Transverse colon (tissue), 4 donors: ENCODE measurements around the gene KRT35. TPM values are rescaled to one million over a fixed set of nuclear protein-coding genes. Genes with fewer than 3 reads are reported as not detected.

Experiments
- DNase-seq: peaks from one replicate; pipeline ENCODE4 v3.0.0-alpha.2; 2019
- H3K27ac ChIP-seq, 4 donors: fragments of 200-600 bp; sonication (generic); 2 replicates each; pipeline ENCODE4 v1.5.1; 2016 to 2018; ENCODE audit warnings: inconsistent platforms in 4 of 4
- H3K27me3 ChIP-seq: fragments of 200-600 bp; sonication (generic); 2 replicates; pipeline ENCODE4 v1.5.1; 2017; ENCODE audit warnings: inconsistent platforms
- H3K36me3 ChIP-seq, 4 donors: fragments of 200-600 bp; sonication (generic); 2 replicates each; pipeline ENCODE4 v1.5.1; 2017 to 2019; ENCODE audit warnings: inconsistent platforms in 4 of 4
- H3K4me1 ChIP-seq, 4 donors: fragments of 200-600 bp; sonication (generic); 2 replicates each; pipeline ENCODE4 v1.5.1; 2017 to 2020; ENCODE audit warnings: inconsistent platforms in 4 of 4
- H3K4me3 ChIP-seq, 4 donors: fragments of 200-600 bp; sonication (generic); 1 replicate in 1 of 4; 2 replicates in 3 of 4; pipeline versions ENCODE4 v1.5.1 to v1.6.1; 2017 to 2019; ENCODE audit warnings: inconsistent platforms in 4 of 4
- H3K9me3 ChIP-seq, 2 donors: fragments of 200-600 bp; sonication (generic); 2 replicates each; pipeline ENCODE4 v1.5.1; 2017 to 2019; ENCODE audit warnings: inconsistent platforms in 2 of 2
- EP300 ChIP-seq: sonication (generic); formaldehyde crosslinking; IDR thresholded peaks from one replicate; pipeline ENCODE4 v1.6.1; 2017; ENCODE audit warnings: antibody characterized with exemption, low read depth
- POLR2A ChIP-seq: fragments of 450-650 bp; IDR thresholded peaks from one replicate; pipeline ENCODE4 v1.6.1; 2016; ENCODE audit warnings: antibody characterized with exemption, mild to moderate bottlenecking, moderate library complexity
- POLR2AphosphoS5 ChIP-seq, 3 donors: sonication (generic); formaldehyde crosslinking; IDR thresholded peaks; one replicate each; pipeline ENCODE4 v1.6.1; 2016; ENCODE audit warnings: antibody characterized with exemption in 3 of 3
- WGBS, 2 donors: methylation state at CpG; one replicate each; pipeline ENCODE4 v1.1.5; 2018; ENCODE audit warnings: low coverage in 1 of 2; 5-methylcytosine and 5-hydroxymethylcytosine counted together
- in situ Hi-C, 4 donors: fragments of 200-750 bp; cut with MboI; loops; one replicate each; pipeline versions ENCODE4 v1.15.0 to v1.15.1; 2017; ENCODE audit warnings: low sequenced_read_pairs in 3 of 4, low pct_ligation_motif_present in 1 of 4, low pct_unique_long_range_greater_than_20kb in 1 of 4
- intact Hi-C: fragments of 100-400 bp; cut with DNase I; formaldehyde crosslinking; loops from one replicate; pipeline ENCODE4 v1.15.1; 2023; ENCODE audit warnings: low total_unique reads
- total RNA-seq, 4 donors: library from RNA; depleted of rRNA; stranded (reverse); fragments of >200 nt; gene quantifications; one replicate each; pipeline ENCODE4 v1.1.0, GENCODE V29; 2016
- TF ChIP-seq, protein P1 (sequence below), 5 experiments: fragments of 200-600 bp in 3 of 5; fragments of 450-650 bp in 2 of 5; sonication (generic) in 3 of 5; IDR thresholded peaks; 1 replicate in 2 of 5; 2 replicates in 3 of 5; pipeline ENCODE4 v1.5.1; 2016 to 2017; ENCODE audit warnings: antibody characterized with exemption in 5 of 5, inconsistent platforms in 3 of 5, mild to moderate bottlenecking in 2 of 5, moderate library complexity in 1 of 5

Gene KRT35
- total RNA-seq, 4 donors from 2014 or later, result not detected

- Histone ChIP-seq H3K36me3 (no peaks in the 10 kb centered on the region), H3K27me3 (no peaks in the 10 kb centered on the region), H3K27ac (no peak overlapping the region), H3K4me3 (no peak overlapping the region), H3K4me1 (no peaks in the 10 kb centered on the region), H3K9me3 (no peaks in the 10 kb centered on the region)
- intact Hi-C loops (no loop called here), in situ Hi-C loops (no loop called here)
- DNase-seq, result no peak
- no peak for TF ChIP-seq EP300
- WGBS, 2 donors, result 55 to 86% methylated on average over 1 to 2 of the region's 2 CpGs
These were observed 815 bp downstream of the KRT35 start for GRCh38 chr17:41480136-41480535.

DNA sequence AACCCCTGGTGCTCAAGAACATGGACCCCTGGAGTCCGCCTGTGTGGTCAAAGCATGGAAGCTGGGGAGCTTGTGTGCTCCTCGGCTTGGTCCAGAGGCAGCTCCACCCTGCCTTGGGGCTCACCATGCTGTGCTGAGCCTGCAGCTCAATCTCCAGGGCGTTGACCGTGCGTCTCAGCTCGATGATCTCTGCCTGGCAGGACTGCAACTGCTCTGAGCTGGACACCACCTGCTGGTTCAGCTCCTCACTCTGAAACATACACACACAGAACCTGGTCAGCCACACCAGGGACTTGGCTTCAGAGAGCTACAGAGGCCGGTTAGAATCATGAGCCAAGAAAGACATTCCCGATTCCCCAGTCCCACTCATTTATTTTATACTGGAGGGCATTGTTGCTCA lies 2.7 kb downstream of the KRT35 start:
- TF ChIP-seq POLR2A, result no peak
- TF ChIP-seq EP300, result no peak
- TF ChIP-seq POLR2AphosphoS5 (IDR thresholded peaks at IDR 0.05), result no peak
- TF ChIP-seq, protein P1, sequence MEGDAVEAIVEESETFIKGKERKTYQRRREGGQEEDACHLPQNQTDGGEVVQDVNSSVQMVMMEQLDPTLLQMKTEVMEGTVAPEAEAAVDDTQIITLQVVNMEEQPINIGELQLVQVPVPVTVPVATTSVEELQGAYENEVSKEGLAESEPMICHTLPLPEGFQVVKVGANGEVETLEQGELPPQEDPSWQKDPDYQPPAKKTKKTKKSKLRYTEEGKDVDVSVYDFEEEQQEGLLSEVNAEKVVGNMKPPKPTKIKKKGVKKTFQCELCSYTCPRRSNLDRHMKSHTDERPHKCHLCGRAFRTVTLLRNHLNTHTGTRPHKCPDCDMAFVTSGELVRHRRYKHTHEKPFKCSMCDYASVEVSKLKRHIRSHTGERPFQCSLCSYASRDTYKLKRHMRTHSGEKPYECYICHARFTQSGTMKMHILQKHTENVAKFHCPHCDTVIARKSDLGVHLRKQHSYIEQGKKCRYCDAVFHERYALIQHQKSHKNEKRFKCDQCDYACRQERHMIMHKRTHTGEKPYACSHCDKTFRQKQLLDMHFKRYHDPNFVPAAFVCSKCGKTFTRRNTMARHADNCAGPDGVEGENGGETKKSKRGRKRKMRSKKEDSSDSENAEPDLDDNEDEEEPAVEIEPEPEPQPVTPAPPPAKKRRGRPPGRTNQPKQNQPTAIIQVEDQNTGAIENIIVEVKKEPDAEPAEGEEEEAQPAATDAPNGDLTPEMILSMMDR (IDR thresholded peaks at IDR 0.05), result no peak
- Histone ChIP-seq H3K27me3 (no peaks in the 10 kb centered on the region), H3K9me3 (no peaks in the 10 kb centered on the region), H3K4me1 (no peaks in the 10 kb centered on the region), H3K36me3 (no peaks in the 10 kb centered on the region), H3K27ac (no peak overlapping the region), H3K4me3 (no peak overlapping the region)
- in situ Hi-C loops, result no loop called here
- intact Hi-C loops, result no loop called here
- WGBS, 2 donors, result 81% methylated on average over 8 of the region's 8 CpGs; no CpG with 5 or more reads in 1 of the 2 donors
- DNase-seq, result no peak

- no peak for DNase-seq
- Histone ChIP-seq H3K27me3 (no peaks in the 10 kb centered on the region), H3K36me3 (no peaks in the 10 kb centered on the region), H3K9me3 (no peaks in the 10 kb centered on the region), H3K4me3 (no peak overlapping the region), H3K27ac (no peak overlapping the region), H3K4me1 (no peaks in the 10 kb centered on the region)
- TF ChIP-seq EP300 (no peak), POLR2A (no peak), POLR2AphosphoS5 (IDR thresholded peaks at IDR 0.05) (no peak)
- TF ChIP-seq, protein P1 (IDR thresholded peaks at IDR 0.05), result no peak
- 90 to 91% methylated on average over 8 to 22 of the region's 22 CpGs for WGBS, 2 donors
- in situ Hi-C loops (no loop called here), intact Hi-C loops (no loop called here)
These were observed 3.8 kb downstream of the KRT35 start for GRCh38 chr17:41476866-41477815.

GRCh38 chr17:41475421-41475820 lies 5.5 kb downstream of the KRT35 start:
- Histone ChIP-seq H3K27ac (no peak overlapping the region), H3K4me1 (no peaks in the 10 kb centered on the region), H3K36me3 (no peaks in the 10 kb centered on the region), H3K4me3 (no peak overlapping the region), H3K9me3 (no peaks in the 10 kb centered on the region), H3K27me3 (no peaks in the 10 kb centered on the region)
- no peak for DNase-seq
- intact Hi-C loops, result no loop called here
- in situ Hi-C loops, result no loop called here
- WGBS, 2 donors, result 98% methylated on average over 4 of the region's 4 CpGs; no CpG with 5 or more reads in 1 of the 2 donors
- TF ChIP-seq POLR2AphosphoS5 (IDR thresholded peaks at IDR 0.05) (no peak), EP300 (no peak), POLR2A (no peak)
- TF ChIP-seq, protein P1 (IDR thresholded peaks at IDR 0.05), result no peak
